Tibial artery (tissue), 4 donors: ENCODE data around the gene DOCK8.

ENCODE experiments used
- DNase-seq, 2 donors: peaks; one replicate each; pipeline ENCODE4 v3.0.0-alpha.2; 2019
- H3K27ac ChIP-seq, 2 donors: fragments of 200-600 bp; sonication (generic) in 1 of 2; 1 replicate in 1 of 2; 2 replicates in 1 of 2; pipeline ENCODE4 v1.5.1; 2018 to 2019; ENCODE audit warnings: mild to moderate bottlenecking in 1 of 2
- H3K27me3 ChIP-seq, 2 donors: fragments of 200-600 bp; sonication (generic) in 1 of 2; one replicate each; pipeline versions ENCODE4 v1.5.1 to v1.6.0; 2016 to 2019
- H3K36me3 ChIP-seq, 3 donors: fragments of 200-600 bp; sonication (generic) in 2 of 3; one replicate each; pipeline ENCODE4 v1.5.1; 2016 to 2019; ENCODE audit warnings: mild to moderate bottlenecking in 2 of 3
- H3K4me1 ChIP-seq, 4 donors: fragments of 200-600 bp; sonication (generic) in 2 of 4; 1 replicate in 3 of 4; 2 replicates in 1 of 4; pipeline ENCODE4 v1.5.1; 2016 to 2019
- H3K4me3 ChIP-seq, 2 donors: fragments of 200-600 bp; sonication (generic) in 1 of 2; 1 replicate in 1 of 2; 2 replicates in 1 of 2; pipeline ENCODE4 v1.5.1; 2018 to 2019; ENCODE audit warnings: mild to moderate bottlenecking in 2 of 2
- H3K9me3 ChIP-seq, 3 donors: fragments of 200-600 bp; sonication (generic) in 1 of 3; one replicate each; pipeline ENCODE4 v1.5.1; 2016 to 2019
- CTCF ChIP-seq, 2 experiments: fragments of 200-600 bp in 1 of 2; fragments of 450-650 bp in 1 of 2; IDR thresholded peaks; one replicate each; pipeline ENCODE4 v1.5.1; 2017 to 2019; ENCODE audit warnings: antibody characterized with exemption in 2 of 2, mild to moderate bottlenecking in 1 of 2, moderate library complexity in 1 of 2
- intact Hi-C: fragments of 100-400 bp; cut with DNase I; formaldehyde crosslinking; loops from one replicate; pipeline ENCODE4 v1.15.0; 2023; ENCODE audit warnings: low total_unique reads

DOCK8 gene

GRCh38 chr9:376115-376514 lies 161.4 kb downstream of the DOCK8 start:
- H3K9me3 ChIP-seq: no peaks in the 10 kb centered on the region
- H3K4me3 ChIP-seq: no peak overlapping the region
- DNase-seq: no peak
- intact Hi-C loops: no loop called here
- H3K27me3 ChIP-seq: peaks cover 0 to 14% of the 10 kb centered on the region in 2 donors
- H3K4me1 ChIP-seq: peaks cover 0 to 7% (median 5%) of the 10 kb centered on the region in 4 donors
- H3K36me3 ChIP-seq: peaks cover 0 to 12% (median 0%) of the 10 kb centered on the region in 3 donors
- TF ChIP-seq CTCF (IDR thresholded peaks at IDR 0.05): no peak
- no peak overlapping the region for H3K27ac ChIP-seq

GRCh38 chr9:378263-378662 lies 163.6 kb downstream of the DOCK8 start:
- intact Hi-C loops: no loop called here
- no peak for TF ChIP-seq CTCF (IDR thresholded peaks at IDR 0.05)
- no peak for DNase-seq
- H3K27ac ChIP-seq: no peak overlapping the region
- peaks cover 0 to 14% of the 10 kb centered on the region in 2 donors for H3K27me3 ChIP-seq
- peaks cover 0 to 24% (median 4%) of the 10 kb centered on the region in 3 donors for H3K36me3 ChIP-seq
- H3K9me3 ChIP-seq: no peaks in the 10 kb centered on the region
- no peak overlapping the region for H3K4me3 ChIP-seq
- no peaks in the 10 kb centered on the region for H3K4me1 ChIP-seq

- H3K27me3 ChIP-seq: peaks cover 0 to 14% of the 10 kb centered on the region in 2 donors
- no peak for DNase-seq
- no peaks in the 10 kb centered on the region for H3K4me1 ChIP-seq
- TF ChIP-seq CTCF (IDR thresholded peaks at IDR 0.05): no peak
- no peak overlapping the region for H3K27ac ChIP-seq
- intact Hi-C loops: no loop called here
- H3K9me3 ChIP-seq: no peaks in the 10 kb centered on the region
- H3K36me3 ChIP-seq: peaks cover 0 to 19% (median 4%) of the 10 kb centered on the region in 3 donors
- no peak overlapping the region for H3K4me3 ChIP-seq
Observed at GRCh38 chr9:382383-382782, 167.7 kb downstream of the DOCK8 start.

- H3K36me3 ChIP-seq: peaks cover 0 to 12% (median 4%) of the 10 kb centered on the region in 3 donors
- no peaks in the 10 kb centered on the region for H3K4me1 ChIP-seq
- peak in 1 of 2 donors; percentile 31 for DNase-seq
- intact Hi-C loops: loop anchor here (5.0 kb wide), 1 partner anchor 416 kb away; no protein-coding TSS in a partner anchor
- no peak overlapping the region for H3K4me3 ChIP-seq
- H3K27me3 ChIP-seq: no peaks in the 10 kb centered on the region
- H3K9me3 ChIP-seq: no peaks in the 10 kb centered on the region
- no peak overlapping the region for H3K27ac ChIP-seq
- peak; percentile 81 to 82 for TF ChIP-seq CTCF (IDR thresholded peaks at IDR 0.05)
Observed at GRCh38 chr9:385818-386398, 171.2 kb downstream of the DOCK8 start.

GRCh38 chr9:389159-389558 lies 174.5 kb downstream of the DOCK8 start:
- DNase-seq: no peak
- no peak overlapping the region for H3K27ac ChIP-seq
- no peaks in the 10 kb centered on the region for H3K36me3 ChIP-seq
- intact Hi-C loops: loop anchor here (5.0 kb wide), 1 partner anchor 413 kb away; no protein-coding TSS in a partner anchor
- no peak overlapping the region for H3K4me3 ChIP-seq
- peaks cover 0 to 1% (median 0%) of the 10 kb centered on the region in 4 donors for H3K4me1 ChIP-seq
- H3K9me3 ChIP-seq: no peaks in the 10 kb centered on the region
- no peaks in the 10 kb centered on the region for H3K27me3 ChIP-seq
- no peak for TF ChIP-seq CTCF (IDR thresholded peaks at IDR 0.05)
